ENCODE measurements around the gene CUL1.

The CUL1 gene

GRCh38 chr7:148811892-148812291 lies 113.2 kb downstream of the CUL1 start:
- in situ Hi-C loops (cut with HindIII; ENCODE audit: low pct_unique_long_range_greater_than_20kb, low sequenced_read_pairs): no loop called here
- DNase-seq (ENCODE audit: low read depth in 1 of 2, low spot score in 1 of 2): no peak
- TF ChIP-seq JUND (IDR thresholded peaks at IDR 0.05; ENCODE audit: low read depth): no peak

- no peak for DNase-seq (ENCODE audit: low read depth in 1 of 2, low spot score in 1 of 2)
- in situ Hi-C loops (cut with HindIII; ENCODE audit: low pct_unique_long_range_greater_than_20kb, low sequenced_read_pairs): no loop called here
- no peak for TF ChIP-seq JUND (IDR thresholded peaks at IDR 0.05; ENCODE audit: low read depth)
Measured at GRCh38 chr7:148813890-148814289, 115.2 kb downstream of the CUL1 start.

GRCh38 chr7:148814922-148815559 lies 116.3 kb downstream of the CUL1 start:
- in situ Hi-C loops (cut with HindIII; ENCODE audit: low pct_unique_long_range_greater_than_20kb, low sequenced_read_pairs): no loop called here
- DNase-seq (ENCODE audit: low read depth in 1 of 2, low spot score in 1 of 2): no peak
- no peak for TF ChIP-seq JUND (IDR thresholded peaks at IDR 0.05; ENCODE audit: low read depth)

GRCh38 chr7:148815612-148816011 lies 116.9 kb downstream of the CUL1 start:
- TF ChIP-seq JUND (IDR thresholded peaks at IDR 0.05; ENCODE audit: low read depth): no peak
- in situ Hi-C loops (cut with HindIII; ENCODE audit: low pct_unique_long_range_greater_than_20kb, low sequenced_read_pairs): no loop called here
- DNase-seq (ENCODE audit: low read depth in 1 of 2, low spot score in 1 of 2): no peak

- in situ Hi-C loops (cut with HindIII; ENCODE audit: low pct_unique_long_range_greater_than_20kb, low sequenced_read_pairs): no loop called here
- no peak for DNase-seq (ENCODE audit: low read depth in 1 of 2, low spot score in 1 of 2)
- TF ChIP-seq JUND (IDR thresholded peaks at IDR 0.05; ENCODE audit: low read depth): no peak
Measured at GRCh38 chr7:148819697-148820360, 121.1 kb downstream of the CUL1 start.

GRCh38 chr7:148821422-148821821 lies 122.7 kb downstream of the CUL1 start:
- in situ Hi-C loops (cut with HindIII; ENCODE audit: low pct_unique_long_range_greater_than_20kb, low sequenced_read_pairs): no loop called here
- no peak for TF ChIP-seq JUND (IDR thresholded peaks at IDR 0.05; ENCODE audit: low read depth)
- DNase-seq (ENCODE audit: low read depth in 1 of 2, low spot score in 1 of 2): no peak

GRCh38 chr7:148824864-148825263 lies 126.2 kb downstream of the CUL1 start:
- no peak for DNase-seq (ENCODE audit: low read depth in 1 of 2, low spot score in 1 of 2)
- in situ Hi-C loops (cut with HindIII; ENCODE audit: low pct_unique_long_range_greater_than_20kb, low sequenced_read_pairs): no loop called here
- TF ChIP-seq JUND (IDR thresholded peaks at IDR 0.05; ENCODE audit: low read depth): no peak

GRCh38 chr7:148825338-148825737 lies 126.6 kb downstream of the CUL1 start:
- DNase-seq (ENCODE audit: low read depth in 1 of 2, low spot score in 1 of 2): no peak
- TF ChIP-seq JUND (IDR thresholded peaks at IDR 0.05; ENCODE audit: low read depth): no peak
- in situ Hi-C loops (cut with HindIII; ENCODE audit: low pct_unique_long_range_greater_than_20kb, low sequenced_read_pairs): no loop called here

GRCh38 chr7:148828965-148829364 lies 130.3 kb downstream of the CUL1 start:
- in situ Hi-C loops (cut with HindIII; ENCODE audit: low pct_unique_long_range_greater_than_20kb, low sequenced_read_pairs): no loop called here
- no peak for TF ChIP-seq JUND (IDR thresholded peaks at IDR 0.05; ENCODE audit: low read depth)
- no peak for DNase-seq (ENCODE audit: low read depth in 1 of 2, low spot score in 1 of 2)

- in situ Hi-C loops (cut with HindIII; ENCODE audit: low pct_unique_long_range_greater_than_20kb, low sequenced_read_pairs): no loop called here
- no peak for DNase-seq (ENCODE audit: low read depth in 1 of 2, low spot score in 1 of 2)
- no peak for TF ChIP-seq JUND (IDR thresholded peaks at IDR 0.05; ENCODE audit: low read depth)
Measured at GRCh38 chr7:148830897-148831692, 132.4 kb downstream of the CUL1 start.

GRCh38 chr7:148831782-148832181 lies 133.1 kb downstream of the CUL1 start:
- in situ Hi-C loops (cut with HindIII; ENCODE audit: low pct_unique_long_range_greater_than_20kb, low sequenced_read_pairs): no loop called here
- TF ChIP-seq JUND (IDR thresholded peaks at IDR 0.05; ENCODE audit: low read depth): no peak
- DNase-seq (ENCODE audit: low read depth in 1 of 2, low spot score in 1 of 2): no peak

GRCh38 chr7:148834605-148835004 lies 135.9 kb downstream of the CUL1 start:
- no peak for TF ChIP-seq JUND (IDR thresholded peaks at IDR 0.05; ENCODE audit: low read depth)
- in situ Hi-C loops (cut with HindIII; ENCODE audit: low pct_unique_long_range_greater_than_20kb, low sequenced_read_pairs): no loop called here
- DNase-seq (ENCODE audit: low read depth in 1 of 2, low spot score in 1 of 2): no peak

- no peak for DNase-seq (ENCODE audit: low read depth in 1 of 2, low spot score in 1 of 2)
- no peak for TF ChIP-seq JUND (IDR thresholded peaks at IDR 0.05; ENCODE audit: low read depth)
- in situ Hi-C loops (cut with HindIII; ENCODE audit: low pct_unique_long_range_greater_than_20kb, low sequenced_read_pairs): no loop called here
Measured at GRCh38 chr7:148835854-148836253, 137.2 kb downstream of the CUL1 start.

All from T47D (cell line).